ENCODE data around the gene WDCP.

Gene WDCP

DNA sequence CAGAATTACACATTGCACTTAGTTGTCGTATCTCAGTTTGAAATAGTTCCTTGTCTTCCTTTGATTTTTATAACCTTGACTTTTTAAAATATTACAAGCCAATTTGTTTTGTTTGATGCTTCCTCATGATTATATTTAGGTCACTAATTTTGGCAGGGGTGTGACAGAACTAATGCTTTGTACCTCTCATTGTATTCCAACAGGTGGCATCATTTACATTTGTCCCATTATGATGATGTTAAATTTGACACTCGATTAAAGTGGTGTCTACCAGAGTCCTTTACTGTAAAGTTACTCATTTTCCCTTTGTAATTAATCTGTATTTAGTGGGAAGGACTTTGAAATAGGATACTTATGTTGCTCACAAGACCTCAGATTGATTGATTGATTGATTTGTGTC, 58.8 kb downstream of the WDCP start:
- DNase-seq, result no peak

All from SIG-M5 (cell line).